Left lung (tissue), 10 donors: Measurements from ENCODE around the gene C14orf180. TPM values are rescaled to one million over a fixed set of nuclear protein-coding genes. Genes with fewer than 3 reads are reported as not detected.

Experiments used
- ATAC-seq: fragments of 200-7000 bp; cut with Tn5 transposase; one replicate; pipeline ENCODE4 v1.9.1; 2020; ENCODE audit warnings: moderate library complexity
- DNase-seq, 4 donors: peaks; one replicate each; pipeline ENCODE4 v3.0.0-alpha.2; 2013 to 2020
- H3K27ac ChIP-seq, 2 donors: fragments of 200-600 bp; sonication (generic) in 1 of 2; one replicate each; pipeline versions ENCODE4 v1.5.0 to v1.8.0; 2020 to 2021
- H3K27me3 ChIP-seq, 2 donors: fragments of 200-600 bp; sonication (generic) in 1 of 2; one replicate each; pipeline versions ENCODE4 v1.5.0 to v1.8.0; 2020 to 2021
- H3K36me3 ChIP-seq, 2 donors: fragments of 200-600 bp; sonication (generic) in 1 of 2; one replicate each; pipeline versions ENCODE4 v1.5.0 to v1.8.0; 2020 to 2021
- H3K4me1 ChIP-seq, 2 donors: fragments of 200-600 bp; one replicate each; pipeline ENCODE4 v1.8.0; 2021
- H3K4me3 ChIP-seq, 2 donors: fragments of 200-600 bp; sonication (generic) in 1 of 2; one replicate each; pipeline versions ENCODE4 v1.5.0 to v1.8.0; 2020 to 2021; ENCODE audit warnings: mild to moderate bottlenecking in 1 of 2
- H3K9me3 ChIP-seq, 2 donors: fragments of 200-600 bp; sonication (generic) in 1 of 2; one replicate each; pipeline versions ENCODE4 v1.5.0 to v1.8.0; 2020 to 2021
- CTCF ChIP-seq, 2 donors: fragments of 200-600 bp; sonication (generic) in 1 of 2; IDR thresholded peaks; one replicate each; pipeline versions ENCODE4 v1.5.0 to v1.8.0; 2021; ENCODE audit warnings: antibody characterized with exemption in 2 of 2
- intact Hi-C, 2 donors: fragments of 100-400 bp; cut with DNase I; formaldehyde crosslinking; loops; one replicate each; pipeline versions ENCODE4 v1.11.2 to v1.14.2; 2022
- polyA plus RNA-seq, 6 donors: library from polyadenylated mRNA; unstranded; fragments of 120-200 nt; gene quantifications; one replicate each; pipeline ENCODE4 v1.2.1, GENCODE V29; 2013; ENCODE audit not compliant: insufficient read length in 6 of 6
- total RNA-seq, 2 donors: library from RNA; stranded (reverse); fragmentation: NEBNext Ultra II Directional; extraction: Animal tissue kit (Norgen Biotek cat#: 25700); gene quantifications; one replicate each; pipeline ENCODE4 v1.2.1, GENCODE V29; 2021
- donor health status: DM: no; HTN: yes; CAD: no.
- donor health status: DM: no; HTN: no; CAD: no.

Gene C14orf180
- total and polyA plus RNA-seq, 8 donors = not detected

- peak in 1 of 4 donors; percentile 21 for DNase-seq
- Histone ChIP-seq H3K4me3 (no peak overlapping the region), H3K27ac (no peak overlapping the region), H3K4me1 (no peaks in the 10 kb centered on the region), H3K9me3 (no peaks in the 10 kb centered on the region), H3K27me3 (peaks cover 0 to 84% of the 10 kb centered on the region in 2 donors), H3K36me3 (no peaks in the 10 kb centered on the region)
- no peak for ATAC-seq
- intact Hi-C loops = no loop called here
- TF ChIP-seq CTCF (IDR thresholded peaks at IDR 0.05) = no peak
Observed at GRCh38 chr14:104550340-104550860, 29.2 kb upstream of the C14orf180 start.

- H3K4me3 ChIP-seq = no peak overlapping the region
- intact Hi-C loops = no loop called here
- TF ChIP-seq CTCF (IDR thresholded peaks at IDR 0.05) = no peak
Observed at GRCh38 chr14:104550861-104551728, 28.5 kb upstream of the C14orf180 start.

GRCh38 chr14:104551851-104552737 is 27.5 kb upstream of the C14orf180 start:
- Histone ChIP-seq H3K9me3 (no peaks in the 10 kb centered on the region), H3K27ac (no peak overlapping the region), H3K4me1 (no peaks in the 10 kb centered on the region), H3K36me3 (no peaks in the 10 kb centered on the region), H3K27me3 (peaks cover 0 to 84% of the 10 kb centered on the region in 2 donors), H3K4me3 (no peak overlapping the region)
- intact Hi-C loops = no loop called here
- no peak for TF ChIP-seq CTCF (IDR thresholded peaks at IDR 0.05)
- no peak for ATAC-seq
- peak in 2 of 4 donors; percentile 27 to 69 for DNase-seq

More at GRCh38 chr14:104550861-104551728, 28.5 kb upstream of the C14orf180 start:
- ATAC-seq = no peak
- no peaks in the 10 kb centered on the region for H3K9me3 ChIP-seq
- no peaks in the 10 kb centered on the region for H3K4me1 ChIP-seq
- H3K36me3 ChIP-seq = no peaks in the 10 kb centered on the region
- H3K27ac ChIP-seq = no peak overlapping the region
- H3K27me3 ChIP-seq = peaks cover 0 to 84% of the 10 kb centered on the region in 2 donors
- peak in 1 of 4 donors; percentile 46 for DNase-seq

GRCh38 chr14:104552738-104553125 is 26.8 kb upstream of the C14orf180 start:
- DNase-seq = peak in 2 of 4 donors; percentile 11 to 32
- intact Hi-C loops = no loop called here
- H3K36me3 ChIP-seq = no peaks in the 10 kb centered on the region
- H3K9me3 ChIP-seq = no peaks in the 10 kb centered on the region
- ATAC-seq = no peak
- H3K4me1 ChIP-seq = no peaks in the 10 kb centered on the region
- no peak overlapping the region for H3K27ac ChIP-seq
- TF ChIP-seq CTCF (IDR thresholded peaks at IDR 0.05) = no peak
- peaks cover 0 to 79% of the 10 kb centered on the region in 2 donors for H3K27me3 ChIP-seq
- no peak overlapping the region for H3K4me3 ChIP-seq
